Measurements from ENCODE around the gene CSNK2A2.

GRCh38 chr16:58177353-58177710, 20.6 kb downstream of the CSNK2A2 start:
- TF ChIP-seq EP300 (IDR thresholded peaks at IDR 0.05) = no peak
- no peak for TF ChIP-seq CTCF (IDR thresholded peaks at IDR 0.05)
- no peak for TF ChIP-seq POLR2A (IDR thresholded peaks at IDR 0.05)

Data from sigmoid colon (tissue), 4 donors.